Loucy (cell line): ENCODE measurements around the gene LYZL6.

Experiments
- CTCF ChIP-seq: fragments of 200-600 bp; sonication (generic); conservative IDR thresholded peaks from 2 replicates; pipeline ENCODE4 v1.5.1; 2014; ENCODE audit warnings: mild to moderate bottlenecking, antibody characterized with exemption, low read length
- EZH2phosphoT487 ChIP-seq: fragments of 200-600 bp; IDR thresholded peaks from 2 replicates; pipeline ENCODE4 v1.6.1; 2018; ENCODE audit warnings: antibody characterized with exemption, mild to moderate bottlenecking, moderate library complexity, borderline replicate concordance

- TF ChIP-seq EZH2phosphoT487 (no peak), CTCF (no peak)
These were observed 30.1 kb upstream of the LYZL6 start for GRCh38 chr17:35973333-35974260.
